GM11168 (cell line): ENCODE results near the gene FOXJ1.

Experiments used
- in situ Hi-C: fragments of 300-500 bp; cut with MboI; formaldehyde crosslinking; loops from one replicate; pipeline ENCODE4 v1.12.0; 2022; ENCODE audit warnings: low sequenced_read_pairs; ENCODE audit not compliant: unreplicated experiment

The FOXJ1 gene

DNA sequence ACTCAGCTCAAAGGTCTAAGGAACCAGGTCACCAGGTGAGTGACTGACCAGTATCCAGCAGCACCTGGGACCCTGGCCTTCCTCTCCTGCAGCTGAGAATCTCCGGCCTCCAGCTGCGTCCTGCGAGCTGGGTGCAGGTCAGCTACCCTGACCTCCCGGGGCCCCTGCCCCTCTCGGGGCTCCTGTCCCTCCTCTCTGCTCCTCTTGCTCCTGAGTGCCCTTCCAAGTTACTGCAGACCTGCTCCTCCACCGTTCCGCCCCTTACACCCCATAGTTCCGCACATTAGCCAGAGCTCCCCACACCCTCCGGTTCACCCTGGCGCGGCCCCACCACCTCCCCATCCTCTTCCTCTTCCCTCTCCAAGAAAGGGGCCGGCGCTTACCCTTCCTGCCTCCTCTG, 10.6 kb downstream of the FOXJ1 start:
- in situ Hi-C loops = no loop called here

DNA sequence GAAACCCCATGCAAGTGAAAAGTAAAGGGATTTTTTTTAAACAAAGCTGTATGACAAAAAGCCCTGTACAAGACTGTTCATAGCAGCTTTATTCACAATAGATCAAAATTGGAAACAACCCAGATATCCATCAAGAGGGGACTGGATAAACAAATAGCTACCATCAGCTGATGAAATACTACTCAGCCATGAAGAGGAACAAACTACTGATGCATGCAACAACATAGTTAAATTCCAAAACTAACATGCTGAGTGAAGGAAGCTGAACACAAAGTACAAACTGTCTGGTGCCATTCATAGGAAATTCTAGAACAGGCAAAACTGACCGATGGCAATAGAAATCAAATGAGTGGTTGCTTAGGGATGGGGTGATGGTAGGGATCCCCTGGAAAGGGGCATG, 15.1 kb downstream of the FOXJ1 start:
- in situ Hi-C loops = loop anchor here (10.0 kb wide), 1 partner anchor 49 kb away; no protein-coding TSS in a partner anchor

DNA sequence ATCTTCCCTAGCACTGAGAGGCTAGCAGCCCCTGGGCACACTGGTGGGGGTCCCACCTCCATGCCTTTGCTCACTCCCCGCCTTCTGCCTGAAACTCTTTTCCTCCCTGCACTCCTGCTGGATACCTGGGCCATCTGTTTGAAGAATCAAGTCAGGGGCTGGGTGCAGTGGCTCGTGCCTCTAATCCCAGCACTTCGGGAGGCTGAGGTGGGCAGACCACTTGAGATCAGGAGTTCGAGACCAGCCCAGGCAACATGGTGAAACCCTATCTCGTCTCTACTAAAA, 15.7 kb downstream of the FOXJ1 start:
- in situ Hi-C loops = loop anchor here (10.0 kb wide), 1 partner anchor 49 kb away; no protein-coding TSS in a partner anchor

DNA sequence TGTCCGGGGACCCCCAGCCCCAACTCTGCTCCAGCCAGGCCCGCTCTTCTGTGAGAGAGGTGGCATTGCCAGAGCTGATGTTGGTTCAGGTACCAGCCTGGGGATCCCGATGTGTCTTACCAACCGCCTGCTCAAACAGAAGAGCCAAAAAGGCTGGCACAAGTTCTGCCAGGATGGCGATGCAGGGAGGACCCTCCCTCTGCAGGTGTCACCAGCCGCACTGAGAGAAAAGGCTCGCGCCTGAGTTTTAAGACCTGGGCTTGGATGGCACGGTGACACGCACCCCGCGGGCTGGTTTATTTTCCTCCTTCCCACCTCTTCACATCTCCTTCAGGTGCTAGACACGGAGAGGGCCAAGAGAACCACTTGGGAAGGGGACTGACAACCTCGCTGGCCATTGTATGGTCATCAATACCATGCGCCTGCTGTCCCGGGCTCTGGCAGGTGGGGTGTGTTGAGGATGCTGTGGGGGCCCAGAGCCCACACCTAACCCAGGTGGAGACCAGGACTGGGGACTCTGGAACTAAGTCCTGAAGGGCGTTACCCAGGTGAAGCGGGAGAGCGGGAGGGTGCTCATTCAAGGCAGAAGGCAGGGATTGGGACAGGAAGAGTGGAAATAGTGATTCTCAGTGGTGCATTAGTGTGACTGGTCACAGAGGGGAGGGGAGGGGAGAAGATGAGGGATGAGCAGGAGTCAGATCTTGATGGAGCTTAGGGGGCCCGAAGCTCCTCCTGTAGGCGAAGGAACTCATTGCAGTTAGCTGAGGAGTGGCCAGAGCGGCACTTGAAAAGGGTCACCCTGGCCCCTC, 16.3 kb downstream of the FOXJ1 start:
- in situ Hi-C loops = loop anchor here (10.0 kb wide), 1 partner anchor 50 kb away; no protein-coding TSS in a partner anchor

DNA sequence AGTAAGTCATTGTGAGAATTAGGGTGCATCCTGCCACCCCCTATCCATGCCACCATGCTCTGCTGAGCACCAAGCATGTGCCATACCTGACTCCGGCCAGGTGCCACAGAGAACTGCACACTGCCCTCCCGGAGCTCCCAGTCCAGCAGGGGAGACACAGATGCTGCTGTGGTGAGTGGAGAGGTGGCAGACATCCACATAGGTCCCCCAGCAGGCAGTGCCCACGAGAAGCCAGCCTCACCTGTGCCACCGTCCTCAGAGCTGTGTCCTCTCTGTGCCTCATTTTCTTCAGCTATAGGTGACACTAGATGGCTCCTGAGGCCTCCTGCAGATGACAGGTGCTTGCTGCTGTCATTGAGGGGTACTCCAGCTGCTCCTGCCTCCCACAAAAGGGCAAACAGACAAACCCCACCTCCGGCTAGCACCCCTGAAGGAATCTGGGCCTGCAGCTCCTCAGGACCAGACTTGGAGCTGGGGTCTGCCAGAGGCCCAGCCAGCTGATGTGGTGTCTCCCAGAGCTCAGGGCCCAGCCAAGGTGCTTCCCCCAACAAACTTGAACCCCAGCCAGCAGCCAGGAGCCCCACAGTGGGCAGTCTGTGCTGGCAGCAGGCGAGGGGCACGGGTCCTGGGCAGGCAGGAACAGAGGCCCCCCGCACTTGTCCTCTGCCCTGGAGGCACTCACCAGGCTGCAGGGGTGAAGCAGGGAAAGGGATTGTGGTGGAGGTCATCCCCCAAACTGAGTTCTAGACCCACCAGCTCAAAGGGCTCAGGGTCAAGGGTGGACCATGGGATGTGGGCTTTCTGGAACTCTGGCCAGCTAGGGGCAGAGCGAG, 17.1 kb downstream of the FOXJ1 start:
- in situ Hi-C loops = loop anchor here (10.0 kb wide), 1 partner anchor 51 kb away; no protein-coding TSS in a partner anchor

DNA sequence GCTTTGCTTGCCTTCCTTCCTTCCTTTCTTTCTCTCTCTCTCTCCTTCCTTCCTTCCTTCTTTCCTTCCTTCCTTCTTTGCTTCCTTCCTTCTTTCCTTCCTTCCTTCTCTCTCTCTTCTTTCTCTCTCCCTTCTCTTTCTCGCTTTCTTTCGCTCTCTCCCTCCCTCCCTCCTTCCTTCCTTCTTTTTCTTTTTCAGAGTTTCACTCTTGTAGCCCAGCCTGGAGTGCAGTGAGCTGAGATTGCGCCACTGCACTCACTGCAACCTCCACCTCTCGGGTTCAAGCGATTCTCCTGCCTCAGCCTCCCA, 17.9 kb downstream of the FOXJ1 start:
- in situ Hi-C loops = loop anchor here (10.0 kb wide), 1 partner anchor 52 kb away; no protein-coding TSS in a partner anchor

DNA sequence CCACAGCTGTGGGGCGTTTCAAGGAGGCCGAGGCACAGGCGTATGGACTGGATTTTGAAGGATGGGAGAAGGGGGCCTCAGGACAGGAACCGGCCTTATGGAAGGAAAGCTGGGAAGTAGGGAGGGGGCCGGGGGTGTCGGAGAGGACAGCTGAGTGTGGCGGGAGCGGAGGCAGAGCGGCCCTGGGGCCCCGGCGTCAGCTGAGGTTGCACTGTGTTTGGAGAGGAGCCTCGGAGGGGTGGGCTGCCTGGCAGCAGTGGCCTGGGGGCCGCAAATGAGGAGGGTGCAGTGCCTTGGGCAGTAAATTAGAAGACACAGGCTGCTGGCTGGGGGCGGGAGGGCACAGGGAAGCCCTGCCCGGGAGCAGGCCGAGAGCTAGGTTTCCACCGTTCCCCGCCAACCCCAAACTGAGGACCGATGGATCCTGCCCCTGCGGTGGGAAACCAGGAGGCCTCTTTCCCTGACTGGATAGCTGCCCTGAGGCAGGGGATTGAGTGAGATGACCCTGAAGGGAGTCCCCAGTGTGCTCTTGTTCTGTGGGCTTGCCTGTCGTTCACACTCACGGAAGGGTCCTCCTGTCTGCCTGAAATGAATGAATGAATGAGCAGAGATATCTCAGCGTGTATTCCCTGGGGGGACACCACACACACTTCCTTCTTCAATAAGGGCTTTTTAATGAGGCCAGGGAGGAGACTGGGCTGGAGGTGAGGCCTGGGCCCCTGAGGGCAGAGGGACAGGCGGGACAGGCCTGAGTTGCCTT, 18.4 kb downstream of the FOXJ1 start:
- in situ Hi-C loops = loop anchor here (10.0 kb wide), 1 partner anchor 52 kb away; no protein-coding TSS in a partner anchor

DNA sequence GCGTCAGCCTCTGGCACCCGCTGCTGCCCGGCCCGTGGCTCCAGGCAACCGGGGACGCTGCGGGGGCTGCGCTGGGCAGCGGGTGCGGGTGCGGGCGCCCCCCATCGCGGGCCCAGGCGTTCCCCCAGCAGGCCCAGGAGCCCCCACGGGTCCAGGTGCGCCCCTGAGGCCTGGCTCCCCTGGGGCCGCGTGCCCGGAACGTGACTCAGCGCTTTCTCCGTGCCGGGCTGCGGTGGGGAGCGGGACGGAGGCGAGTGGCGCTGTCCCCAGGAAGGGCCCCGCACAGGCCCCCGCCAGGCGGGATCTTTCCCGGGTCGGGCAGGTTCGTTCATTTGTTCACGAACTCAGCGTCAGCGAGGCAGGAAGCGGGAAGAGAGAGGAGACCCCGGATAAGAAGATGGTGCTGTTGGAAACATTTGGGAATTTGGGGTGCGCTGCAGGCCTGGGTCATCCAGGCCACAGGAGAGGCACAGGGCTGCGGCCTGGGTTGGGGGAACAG, 19.1 kb downstream of the FOXJ1 start:
- in situ Hi-C loops = loop anchor here (10.0 kb wide), 1 partner anchor 53 kb away; no protein-coding TSS in a partner anchor

DNA sequence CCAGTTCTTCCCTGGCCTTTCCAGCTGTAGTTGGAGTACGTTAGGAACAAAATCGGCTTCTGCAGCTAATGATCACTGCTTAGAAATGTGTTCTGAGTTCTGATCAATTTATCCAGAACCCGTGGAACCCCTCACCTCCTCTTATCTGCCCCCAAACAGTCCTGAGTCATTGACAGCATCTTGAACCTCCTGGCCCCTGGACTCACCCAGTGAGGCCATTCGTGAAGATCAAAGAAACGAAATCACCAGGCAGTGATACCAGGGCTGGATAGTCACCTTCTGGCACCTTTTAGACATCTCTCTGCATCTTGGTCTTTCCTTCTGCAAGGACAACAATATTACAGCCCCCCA, 20.4 kb downstream of the FOXJ1 start:
- in situ Hi-C loops = loop anchor here (10.0 kb wide), 1 partner anchor 54 kb away; no protein-coding TSS in a partner anchor

DNA sequence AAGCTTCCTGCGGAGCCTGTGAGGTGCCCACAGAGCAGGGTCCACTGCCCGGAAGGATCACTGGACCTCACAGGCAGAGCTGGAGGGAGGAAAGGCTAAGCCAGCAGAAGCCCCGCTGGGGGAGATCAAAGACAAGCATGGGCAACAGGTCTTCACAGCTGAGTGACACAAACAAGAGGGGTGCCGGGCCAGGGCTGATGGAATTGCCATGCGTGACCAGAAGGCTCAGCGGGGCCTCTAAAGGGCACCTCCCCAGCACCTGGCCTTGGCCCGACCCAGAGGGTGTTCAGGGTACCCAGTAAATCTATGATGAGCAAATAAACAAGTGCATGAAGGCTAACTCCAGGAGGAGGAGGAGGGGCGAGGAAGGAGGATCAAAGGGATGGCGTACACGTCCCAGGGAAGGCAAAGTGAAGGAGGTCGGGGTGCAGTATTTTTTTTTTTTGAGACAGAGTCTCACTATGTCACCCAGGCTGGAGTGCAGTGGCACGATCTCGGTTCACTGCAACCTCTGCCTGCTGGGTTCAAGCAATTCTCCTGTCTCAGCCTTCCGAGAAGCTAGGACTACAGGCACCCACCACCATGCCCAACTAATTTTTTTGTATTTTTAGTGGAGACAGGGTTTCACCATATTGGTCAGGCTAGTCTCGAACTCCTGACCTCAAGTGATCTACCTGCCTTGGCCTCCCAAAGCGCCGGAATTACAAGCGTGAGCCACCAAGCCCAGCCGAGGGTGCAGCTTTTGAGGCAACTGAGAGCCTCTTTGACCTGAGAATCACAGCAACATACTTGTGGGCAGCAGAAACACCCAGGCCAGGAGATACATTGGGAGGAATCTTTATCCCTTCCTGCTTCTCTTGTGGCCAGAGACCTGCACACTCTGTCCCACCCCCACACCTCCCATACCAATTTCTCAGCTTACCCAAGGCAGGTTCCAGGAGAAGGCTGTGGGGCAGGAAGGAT, 21.4 kb downstream of the FOXJ1 start:
- in situ Hi-C loops = loop anchor here (5.0 to 10.0 kb wide), 2 partner anchors 55 to 163 kb away; no protein-coding TSS in a partner anchor

DNA sequence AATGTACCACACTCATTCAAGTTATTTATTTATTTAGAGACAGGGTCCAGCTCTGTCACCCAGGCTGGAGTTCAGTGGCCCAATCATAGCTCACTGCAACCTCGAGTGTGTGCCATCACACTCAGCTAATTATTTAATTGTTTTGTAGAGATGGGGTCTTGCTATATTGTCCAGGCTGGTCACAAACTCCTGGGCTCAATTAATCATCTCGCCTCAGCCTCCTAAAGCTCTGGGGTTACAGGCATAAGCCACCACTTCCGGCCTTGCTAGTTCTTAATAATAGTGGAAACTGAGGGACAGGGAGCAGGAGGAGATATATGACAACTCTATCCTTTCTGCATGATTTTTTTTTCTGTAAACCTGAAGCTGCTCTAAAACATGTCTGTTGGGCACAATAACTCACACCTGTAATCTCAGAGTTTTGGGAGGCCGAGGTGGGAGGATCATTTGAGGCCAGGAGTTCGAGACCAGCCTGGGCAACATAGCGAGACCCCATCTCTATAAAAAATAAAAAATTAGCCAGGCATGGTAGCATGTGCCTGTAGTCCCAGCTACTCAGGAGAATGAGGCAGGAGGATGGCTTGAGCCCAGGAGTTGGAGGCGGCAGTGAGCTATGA, 25.8 kb downstream of the FOXJ1 start:
- in situ Hi-C loops = loop anchor here (5.0 kb wide), 1 partner anchor 167 kb away; no protein-coding TSS in a partner anchor

DNA sequence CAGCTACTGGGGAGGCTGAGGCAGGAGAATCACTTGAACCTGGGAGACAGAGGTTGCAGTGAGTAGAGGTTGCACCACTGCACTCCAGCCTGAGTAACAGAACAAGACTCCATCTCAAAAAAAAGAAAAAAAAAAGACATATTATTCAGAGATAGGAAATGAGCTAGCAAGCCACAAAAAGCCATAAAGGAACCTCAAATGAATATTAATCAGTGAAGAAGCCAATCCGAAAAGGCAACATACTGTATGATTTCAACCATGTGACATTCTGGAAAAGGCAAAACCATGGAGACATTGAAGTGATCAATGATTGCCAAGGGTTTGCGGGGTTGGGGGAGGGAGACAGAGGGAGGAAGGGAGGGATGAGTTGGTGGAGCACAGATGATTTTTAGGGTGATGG, 29.1 kb downstream of the FOXJ1 start:
- in situ Hi-C loops = no loop called here

DNA sequence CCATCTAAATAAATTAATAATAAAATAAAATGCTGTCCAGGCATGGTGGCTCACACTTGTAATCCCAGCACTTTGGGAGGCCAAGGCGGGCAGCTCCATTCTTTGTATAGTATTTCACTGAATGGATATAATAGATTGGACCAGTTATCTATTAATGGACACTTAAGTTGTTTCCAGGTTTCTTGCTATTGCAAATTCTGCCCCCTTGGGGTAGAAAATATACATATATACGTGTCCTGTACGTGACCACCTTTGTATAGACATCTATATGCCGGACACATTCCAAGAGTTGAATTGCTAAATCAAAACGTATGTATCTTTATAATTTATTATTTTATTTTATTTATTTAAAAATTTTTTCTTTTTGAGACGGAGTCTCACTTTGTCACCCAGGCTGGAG, 33.5 kb downstream of the FOXJ1 start:
- in situ Hi-C loops = no loop called here

DNA sequence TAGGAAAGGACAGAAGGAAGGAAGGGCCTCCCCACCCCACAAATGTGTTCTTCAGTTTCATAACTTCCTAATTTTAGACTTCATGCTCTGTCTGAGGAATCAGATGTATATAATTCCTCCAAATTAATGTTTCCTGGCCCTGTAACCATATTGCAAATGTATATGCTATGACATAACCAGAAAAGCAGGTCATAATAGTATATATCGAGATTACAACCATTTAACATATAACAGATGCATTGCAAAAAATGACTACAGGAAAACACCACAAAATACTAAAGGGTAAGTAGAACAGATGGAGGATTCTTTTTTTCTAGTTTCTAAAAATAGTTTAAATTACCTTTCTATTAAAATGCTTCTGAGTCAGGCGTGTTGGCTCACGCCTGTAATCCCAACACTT, 34.3 kb downstream of the FOXJ1 start:
- in situ Hi-C loops = no loop called here

DNA sequence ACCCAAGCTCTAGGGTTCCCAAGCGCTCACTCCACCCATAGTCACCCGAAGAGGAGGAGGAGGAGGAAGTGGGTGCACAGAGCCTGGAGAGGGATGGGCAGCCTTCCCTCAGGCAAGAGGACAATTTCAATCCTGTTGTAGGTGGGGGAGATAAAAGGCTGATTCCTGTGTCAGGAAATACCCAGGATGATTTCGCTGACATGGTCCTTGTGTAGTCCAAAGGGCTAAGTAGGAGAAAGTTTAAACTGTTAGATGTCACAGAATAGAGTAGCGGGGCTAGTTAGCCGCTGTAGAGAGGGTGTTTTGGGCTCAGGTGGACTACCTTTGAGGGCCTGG, 36.2 kb downstream of the FOXJ1 start:
- in situ Hi-C loops = no loop called here

DNA sequence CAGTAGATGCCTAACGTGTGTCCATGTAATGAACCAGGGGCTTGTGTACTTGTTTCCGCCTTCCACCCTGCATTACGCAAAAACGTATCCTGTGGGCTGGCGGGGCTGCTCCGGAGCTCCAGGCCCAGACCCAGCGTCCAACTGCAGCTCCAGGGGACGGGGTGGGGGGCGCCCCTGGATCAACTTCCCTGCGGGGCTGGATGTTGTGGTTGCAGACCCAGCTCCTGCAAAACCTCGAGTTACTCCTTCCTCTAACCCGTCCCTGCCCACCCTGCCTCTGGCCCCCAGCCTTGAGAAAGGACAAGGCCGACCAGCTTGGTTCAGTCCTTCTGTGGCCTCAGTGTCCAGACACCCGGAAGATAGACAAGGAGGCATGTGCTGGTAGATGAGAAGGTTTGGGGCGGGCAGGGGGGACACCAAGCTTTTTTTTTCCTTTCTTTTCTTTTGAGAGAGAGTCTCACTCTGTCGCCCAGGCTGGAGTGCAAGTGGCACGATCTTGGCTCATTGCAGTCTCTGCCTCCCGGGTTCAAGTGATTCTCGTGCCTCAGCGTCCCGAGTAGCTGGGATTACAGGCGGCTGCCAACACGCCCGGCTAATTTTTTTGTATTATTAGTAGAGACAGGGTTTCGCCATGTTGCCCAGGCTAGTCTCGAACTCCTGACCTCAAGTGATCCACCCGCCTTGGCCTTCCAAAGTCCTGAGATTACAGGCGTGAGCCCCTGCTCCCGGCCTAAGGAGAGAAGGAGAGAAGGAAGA, 36.7 kb downstream of the FOXJ1 start:
- in situ Hi-C loops = no loop called here

DNA sequence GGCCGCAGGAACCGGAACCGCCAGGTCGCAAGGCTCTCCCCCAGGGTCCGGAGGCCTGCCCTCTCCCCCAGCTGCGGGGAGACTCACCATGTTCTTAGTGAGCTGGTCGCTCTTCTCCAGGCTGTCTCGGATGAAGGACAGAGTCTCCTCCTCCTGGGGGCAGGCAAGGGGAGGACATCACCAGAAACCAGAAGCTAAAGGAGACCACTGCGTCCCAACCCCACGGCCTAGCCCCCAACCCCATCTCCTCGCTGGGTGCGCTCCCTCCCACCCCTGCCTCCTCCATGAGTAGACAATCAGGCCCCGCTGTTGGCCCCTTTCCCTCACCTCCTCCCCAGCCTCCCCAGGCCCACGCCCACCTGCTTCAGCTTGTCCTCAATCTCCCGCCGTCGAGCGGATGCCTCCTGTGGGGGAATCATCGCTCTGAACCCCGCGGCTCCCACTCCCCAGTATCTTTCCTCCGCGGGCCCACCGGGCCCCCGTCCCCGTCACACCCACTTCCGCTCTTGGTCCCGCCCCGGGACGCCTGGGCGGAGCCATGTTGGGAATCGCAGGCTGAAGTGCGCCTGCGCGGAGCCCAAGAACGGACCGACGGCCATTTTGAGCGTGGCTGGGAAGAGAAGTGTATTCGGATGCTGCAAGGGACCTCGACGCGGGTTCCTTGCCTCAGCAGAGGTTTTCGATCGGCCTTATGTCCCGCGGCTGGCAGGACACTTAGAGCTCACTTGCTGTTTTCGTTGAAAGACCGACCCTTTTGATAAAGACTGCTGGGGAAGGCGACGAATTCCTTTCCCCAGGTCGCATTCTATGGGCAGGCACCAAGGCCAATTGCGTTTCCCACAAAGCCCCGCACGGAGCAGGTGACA, 37.5 kb downstream of the FOXJ1 start, which contains the start of gene EXOC7:
EXOC7 (minus strand) TSS at position 514 of the 866 bp plus-strand sequence; CDS start at position 419, 95 bp downstream.
- in situ Hi-C loops = no loop called here
